Transverse colon (tissue), 3 donors: ENCODE measurements around the gene LRRC17.
"Not testable (repeated sequence)": the region's sequence is repeated elsewhere in the genome, so short reads cannot be mapped to it uniquely, and the experiment has no call there.

Source experiments
- CTCF ChIP-seq, 5 experiments: fragments of 200-600 bp in 3 of 5; fragments of 450-650 bp in 2 of 5; sonication (generic) in 3 of 5; IDR thresholded peaks; 1 replicate in 2 of 5; 2 replicates in 3 of 5; pipeline ENCODE4 v1.5.1; 2016 to 2017; ENCODE audit warnings: antibody characterized with exemption in 5 of 5, inconsistent platforms in 3 of 5, mild to moderate bottlenecking in 2 of 5, moderate library complexity in 1 of 5
- EP300 ChIP-seq: sonication (generic); formaldehyde crosslinking; IDR thresholded peaks from one replicate; pipeline ENCODE4 v1.6.1; 2017; ENCODE audit warnings: antibody characterized with exemption, low read depth
- POLR2A ChIP-seq: fragments of 450-650 bp; IDR thresholded peaks from one replicate; pipeline ENCODE4 v1.6.1; 2016; ENCODE audit warnings: antibody characterized with exemption, mild to moderate bottlenecking, moderate library complexity

- not testable (repeated sequence) for TF ChIP-seq POLR2A; CTCF (IDR thresholded peaks at IDR 0.05); EP300
Observed at GRCh38 chr7:102958004-102958403, 45.2 kb downstream of the LRRC17 start.
